Fibroblast of villous mesenchyme (primary cell): ENCODE results near the gene AUP1. TPM values are rescaled to one million over a fixed set of nuclear protein-coding genes. Genes with fewer than 3 reads are reported as not detected.

Source experiments
- DNase-seq: peaks from one replicate; pipeline ENCODE4 v3.0.0-alpha.2; 2010; ENCODE audit warnings: low read depth
- H3K4me3 ChIP-seq: 2 replicates; pipeline ENCODE4 v1.5.1; 2011; ENCODE audit warnings: low read depth, mild to moderate bottlenecking, low read length
- CTCF ChIP-seq: IDR thresholded peaks from 2 replicates; pipeline ENCODE4 v1.5.1; 2012; ENCODE audit warnings: low read depth, mild to moderate bottlenecking, low read length; ENCODE audit not compliant: insufficient read depth
- total RNA-seq: library from RNA; depleted of rRNA; stranded (reverse); fragments of >200 nt; gene quantifications from 2 replicates; pipeline ENCODE4 v1.2.3, GENCODE V29; 2012

Gene AUP1
- total RNA-seq, 1 donor = 68.2 TPM

- DNase-seq = no peak
- H3K4me3 ChIP-seq = no peak overlapping the region
- TF ChIP-seq CTCF = no peak
These were observed 7.0 kb downstream of the AUP1 start for GRCh38 chr2:74522516-74522915.

GRCh38 chr2:74516650-74517049, 12.9 kb downstream of the AUP1 start:
- H3K4me3 ChIP-seq = no peak overlapping the region

GRCh38 chr2:74515981-74516633, 13.4 kb downstream of the AUP1 start:
- TF ChIP-seq CTCF = no peak
- no peak overlapping the region for H3K4me3 ChIP-seq
- DNase-seq = peak; percentile 40

More at GRCh38 chr2:74516650-74517049, 12.9 kb downstream of the AUP1 start:
- TF ChIP-seq CTCF = no peak
- DNase-seq = no peak

- H3K4me3 ChIP-seq = no peak overlapping the region
- no peak for TF ChIP-seq CTCF
- DNase-seq = no peak
These were observed 14.1 kb downstream of the AUP1 start for GRCh38 chr2:74515271-74515980.

- TF ChIP-seq CTCF = no peak
- no peak for DNase-seq
- no peak within 1 kb of the TSS for H3K4me3 ChIP-seq
These were observed 14.9 kb downstream of the AUP1 start, which contains the start of gene TLX2 for GRCh38 chr2:74514368-74515270. TSS of gene TLX2 (plus strand) at chr2:74514450. CDS start at chr2:74514807, 357 bp downstream.

- H3K4me3 ChIP-seq = no peak overlapping the region
- no peak for TF ChIP-seq CTCF
- no peak for DNase-seq
These were observed 15.7 kb downstream of the AUP1 start for GRCh38 chr2:74513605-74514367.
